Esophagus muscularis mucosa (tissue), 4 donors: ENCODE measurements around the gene SNX9. TPM values are rescaled to one million over a fixed set of nuclear protein-coding genes. Genes with fewer than 3 reads are reported as not detected.

Experiments used
- DNase-seq: peaks from one replicate; pipeline ENCODE4 v3.0.0-alpha.2; 2017; ENCODE audit errors: extremely low spot score
- H3K27ac ChIP-seq, 4 donors: fragments of 200-600 bp; sonication (generic); replicated peaks in 1 of 4; 1 replicate in 3 of 4; 2 replicates in 1 of 4; pipeline ENCODE4 v1.5.1; 2016 to 2019; ENCODE audit warnings: mild to moderate bottlenecking in 1 of 4
- H3K27me3 ChIP-seq, 4 donors: fragments of 200-600 bp; sonication (generic); one replicate each; pipeline versions ENCODE4 v1.5.1 to v1.6.0; 2016 to 2019
- H3K36me3 ChIP-seq, 4 donors: fragments of 200-600 bp; sonication (generic); one replicate each; pipeline ENCODE4 v1.5.1; 2016 to 2019
- H3K4me1 ChIP-seq, 4 donors: fragments of 200-600 bp; sonication (generic); one replicate each; pipeline ENCODE4 v1.5.1; 2016 to 2019
- H3K4me3 ChIP-seq, 4 donors: fragments of 200-600 bp; sonication (generic); 1 replicate in 2 of 4; 2 replicates in 2 of 4; pipeline ENCODE4 v1.5.1; 2016 to 2019; ENCODE audit warnings: mild to moderate bottlenecking in 4 of 4, moderate library complexity in 1 of 4
- H3K9me3 ChIP-seq, 4 donors: fragments of 200-600 bp; sonication (generic); 1 replicate in 3 of 4; 2 replicates in 1 of 4; pipeline ENCODE4 v1.5.1; 2016 to 2019
- CTCF ChIP-seq, 3 experiments: fragments of 200-600 bp in 2 of 3; fragments of 450-650 bp in 1 of 3; sonication (generic) in 2 of 3; IDR thresholded peaks; one replicate each; pipeline ENCODE4 v1.5.1; 2017 to 2019; ENCODE audit warnings: antibody characterized with exemption in 3 of 3, mild to moderate bottlenecking in 2 of 3, moderate library complexity in 1 of 3
- EP300 ChIP-seq: sonication (generic); formaldehyde crosslinking; IDR thresholded peaks from one replicate; pipeline ENCODE4 v1.6.1; 2017; ENCODE audit warnings: antibody characterized with exemption
- POLR2A ChIP-seq: fragments of 450-650 bp; IDR thresholded peaks from one replicate; pipeline ENCODE4 v1.6.1; 2017; ENCODE audit warnings: antibody characterized with exemption, moderate library complexity, mild to moderate bottlenecking, low read depth
- POLR2AphosphoS5 ChIP-seq, 2 donors: sonication (generic); formaldehyde crosslinking; IDR thresholded peaks; one replicate each; pipeline ENCODE4 v1.6.1; 2017; ENCODE audit warnings: antibody characterized with exemption in 2 of 2
- WGBS: methylation state at CpG from one replicate; pipeline ENCODE4 v1.1.5; 2018; 5-methylcytosine and 5-hydroxymethylcytosine counted together
- intact Hi-C: fragments of 100-400 bp; cut with DNase I; formaldehyde crosslinking; loops from one replicate; pipeline ENCODE4 v1.15.1; 2023
- total RNA-seq, 4 donors: library from RNA; depleted of rRNA; stranded (reverse); fragments of >200 nt; gene quantifications; one replicate each; pipeline versions ENCODE4 v1.1.0 to v1.2.1, GENCODE V29; 2016

The SNX9 gene
- total RNA-seq, 4 donors from 2014 or later, result 78.1 to 94.7 (median 85.1) TPM

- Histone ChIP-seq H3K4me1 (peaks cover 0 to 6% (median 3%) of the 10 kb centered on the region in 4 donors), H3K36me3 (peaks cover 13 to 81% (median 57%) of the 10 kb centered on the region in 4 donors), H3K27me3 (no peaks in the 10 kb centered on the region), H3K4me3 (no peak overlapping the region), H3K9me3 (no peaks in the 10 kb centered on the region), H3K27ac (no peak overlapping the region)
- 82% methylated on average over 2 of the region's 2 CpGs for WGBS
- no peak for DNase-seq
- intact Hi-C loops, result no loop called here
- no peak for TF ChIP-seq CTCF (IDR thresholded peaks at IDR 0.05)
- TF ChIP-seq EP300, result no peak
- TF ChIP-seq POLR2AphosphoS5 (IDR thresholded peaks at IDR 0.05), result no peak
- TF ChIP-seq POLR2A, result no peak
Measured at GRCh38 chr6:157906537-157907061, 83.6 kb downstream of the SNX9 start.

GRCh38 chr6:157907651-157908050 is 84.6 kb downstream of the SNX9 start:
- no peak for DNase-seq
- intact Hi-C loops, result no loop called here
- Histone ChIP-seq H3K27me3 (no peaks in the 10 kb centered on the region), H3K4me1 (peaks cover 0 to 15% (median 12%) of the 10 kb centered on the region in 4 donors), H3K27ac (no peak overlapping the region), H3K36me3 (peaks cover 12 to 71% (median 50%) of the 10 kb centered on the region in 4 donors), H3K4me3 (no peak overlapping the region), H3K9me3 (no peaks in the 10 kb centered on the region)
- 95% methylated on average over 7 of the region's 7 CpGs for WGBS
- TF ChIP-seq CTCF (IDR thresholded peaks at IDR 0.05), result no peak
- TF ChIP-seq POLR2AphosphoS5 (IDR thresholded peaks at IDR 0.05), result no peak
- TF ChIP-seq POLR2A, result no peak
- TF ChIP-seq EP300, result no peak

GRCh38 chr6:157908369-157909281 is 85.6 kb downstream of the SNX9 start:
- peaks cover 0 to 15% (median 12%) of the 10 kb centered on the region in 4 donors for H3K4me1 ChIP-seq
- intact Hi-C loops, result no loop called here
- no peak overlapping the region for H3K27ac ChIP-seq
- TF ChIP-seq POLR2AphosphoS5 (IDR thresholded peaks at IDR 0.05) (no peak), CTCF (IDR thresholded peaks at IDR 0.05) (no peak), POLR2A (no peak), EP300 (no peak)
- H3K36me3 ChIP-seq, result peaks cover 9 to 66% (median 45%) of the 10 kb centered on the region in 4 donors
- no peaks in the 10 kb centered on the region for H3K27me3 ChIP-seq
- no peaks in the 10 kb centered on the region for H3K9me3 ChIP-seq
- DNase-seq, result peak; percentile 31
- 87% methylated on average over 7 of the region's 7 CpGs for WGBS
- H3K4me3 ChIP-seq, result no peak overlapping the region

- TF ChIP-seq CTCF (IDR thresholded peaks at IDR 0.05) (no peak), POLR2AphosphoS5 (IDR thresholded peaks at IDR 0.05) (no peak), POLR2A (no peak), EP300 (no peak)
- intact Hi-C loops, result no loop called here
- H3K4me3 ChIP-seq, result no peak overlapping the region
- peaks cover 9 to 65% (median 41%) of the 10 kb centered on the region in 4 donors for H3K36me3 ChIP-seq
- no peaks in the 10 kb centered on the region for H3K9me3 ChIP-seq
- DNase-seq, result peak; percentile 19
- H3K27ac ChIP-seq, result no peak overlapping the region
- no peaks in the 10 kb centered on the region for H3K27me3 ChIP-seq
- H3K4me1 ChIP-seq, result peaks cover 0 to 15% (median 12%) of the 10 kb centered on the region in 4 donors
- WGBS, result 96% methylated on average over 3 of the region's 3 CpGs
Measured at GRCh38 chr6:157909282-157909664, 86.2 kb downstream of the SNX9 start.
